Thoracic aorta (tissue), 2 donors: ENCODE data around the gene NAXD. TPM values are rescaled to one million over a fixed set of nuclear protein-coding genes. Genes with fewer than 3 reads are reported as not detected.

Source experiments
- ATAC-seq: fragments of 150-250 bp; one replicate; pipeline ENCODE4 v1.8.0; 2017; ENCODE audit warnings: low read depth; ENCODE audit not compliant: insufficient number of reproducible peaks, low FRiP score
- DNase-seq: peaks from one replicate; pipeline ENCODE4 v3.0.0-alpha.2; 2020; ENCODE audit warnings: low spot score
- H3K27ac ChIP-seq, 2 donors: fragments of 200-600 bp; sonication (generic); 1 replicate in 1 of 2; 2 replicates in 1 of 2; pipeline ENCODE4 v1.5.1; 2016; ENCODE audit warnings: mild to moderate bottlenecking in 2 of 2, moderate library complexity in 2 of 2
- H3K27me3 ChIP-seq: fragments of 200-600 bp; sonication (generic); replicated peaks from 2 replicates; pipeline ENCODE4 v1.6.0; 2016; ENCODE audit warnings: mild to moderate bottlenecking; ENCODE audit not compliant: insufficient read depth
- H3K36me3 ChIP-seq: fragments of 200-600 bp; sonication (generic); one replicate; pipeline ENCODE4 v1.5.1; 2016
- H3K4me1 ChIP-seq, 2 donors: fragments of 200-600 bp; sonication (generic); 1 replicate in 1 of 2; 2 replicates in 1 of 2; pipeline versions ENCODE4 v1.5.1 to v1.6.0; 2016; ENCODE audit warnings: low read depth in 2 of 2, mild to moderate bottlenecking in 1 of 2; ENCODE audit not compliant: control insufficient read depth in 1 of 2
- H3K4me3 ChIP-seq: fragments of 200-600 bp; sonication (generic); 2 replicates; pipeline ENCODE4 v1.5.1; 2016; ENCODE audit warnings: mild to moderate bottlenecking
- H3K9me3 ChIP-seq: fragments of 200-600 bp; sonication (generic); 2 replicates; pipeline ENCODE4 v1.5.1; 2016
- CTCF ChIP-seq: fragments of 200-600 bp; sonication (generic); IDR thresholded peaks from one replicate; pipeline ENCODE4 v1.5.1; 2019; ENCODE audit warnings: antibody characterized with exemption
- total RNA-seq, 2 donors: library from RNA; depleted of rRNA; stranded (reverse); fragments of >200 nt; gene quantifications; one replicate each; pipeline versions ENCODE4 v1.1.0 to v1.2.3, GENCODE V29; 2016

The NAXD gene
- total RNA-seq, 2 donors from 2014 or later: 24.9 to 31.4 TPM

DNA sequence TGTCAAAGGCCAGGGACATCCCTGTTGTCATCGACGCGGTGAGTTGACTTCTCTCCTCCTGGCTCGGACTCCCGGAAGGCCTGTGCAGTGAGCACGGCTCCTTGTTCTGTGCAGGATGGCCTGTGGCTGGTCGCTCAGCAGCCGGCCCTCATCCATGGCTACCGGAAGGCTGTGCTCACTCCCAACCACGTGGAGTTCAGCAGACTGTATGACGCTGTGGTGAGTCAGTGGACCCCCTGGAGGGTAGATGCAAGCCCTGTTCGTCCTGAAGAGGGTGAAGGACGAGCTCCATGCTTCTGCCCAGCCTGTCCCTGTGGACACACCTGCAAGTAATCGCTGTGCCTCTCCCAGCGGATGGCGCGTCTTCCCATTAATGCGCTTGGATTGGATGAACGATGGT is 19.2 kb downstream of the NAXD start:
- ATAC-seq (no peak), DNase-seq (no peak)
- TF ChIP-seq CTCF: no peak
- Histone ChIP-seq H3K27me3 (no peaks in the 10 kb centered on the region), H3K9me3 (no peaks in the 10 kb centered on the region), H3K4me1 (no peaks in the 10 kb centered on the region), H3K36me3 (peaks cover 45% of the 10 kb centered on the region), H3K4me3 (no peak overlapping the region), H3K27ac (no peak overlapping the region)

GRCh38 chr13:110635405-110636002 is 20.2 kb downstream of the NAXD start:
- ATAC-seq (no peak), DNase-seq (no peak)
- H3K4me3 ChIP-seq: no peak overlapping the region
- no peak for TF ChIP-seq CTCF
- H3K9me3 ChIP-seq: no peaks in the 10 kb centered on the region
- no peaks in the 10 kb centered on the region for H3K27me3 ChIP-seq
- H3K27ac ChIP-seq: no peak overlapping the region
- peaks cover 49% of the 10 kb centered on the region for H3K36me3 ChIP-seq
- H3K4me1 ChIP-seq: peaks cover 0 to 3% of the 10 kb centered on the region in 2 donors

DNA sequence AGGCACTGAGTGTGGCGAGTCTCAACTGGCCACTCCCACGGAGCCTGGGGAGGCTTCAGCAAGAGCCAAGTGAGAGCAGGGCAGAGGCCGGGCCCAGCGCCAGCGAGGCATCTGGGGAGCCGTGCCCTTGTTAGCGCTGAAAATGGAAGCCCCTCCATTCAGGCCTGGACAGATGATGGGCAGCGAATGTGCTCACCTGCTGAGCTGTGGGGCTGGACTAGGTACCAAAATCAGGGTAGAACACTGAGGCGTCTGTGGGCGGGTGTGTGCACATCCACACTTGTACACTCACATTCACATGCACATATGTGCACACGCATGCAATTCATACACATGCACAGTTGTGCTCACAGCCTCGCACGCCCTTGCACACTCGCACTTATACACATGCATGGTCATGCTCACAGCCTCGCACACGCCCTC is 20.7 kb downstream of the NAXD start:
- peaks cover 0 to 8% of the 10 kb centered on the region in 2 donors for H3K4me1 ChIP-seq
- peaks cover 53% of the 10 kb centered on the region for H3K36me3 ChIP-seq
- TF ChIP-seq CTCF: no peak
- no peaks in the 10 kb centered on the region for H3K27me3 ChIP-seq
- no peaks in the 10 kb centered on the region for H3K9me3 ChIP-seq
- DNase-seq (no peak), ATAC-seq (no peak)
- no peak overlapping the region for H3K4me3 ChIP-seq
- H3K27ac ChIP-seq: no peak overlapping the region

DNA sequence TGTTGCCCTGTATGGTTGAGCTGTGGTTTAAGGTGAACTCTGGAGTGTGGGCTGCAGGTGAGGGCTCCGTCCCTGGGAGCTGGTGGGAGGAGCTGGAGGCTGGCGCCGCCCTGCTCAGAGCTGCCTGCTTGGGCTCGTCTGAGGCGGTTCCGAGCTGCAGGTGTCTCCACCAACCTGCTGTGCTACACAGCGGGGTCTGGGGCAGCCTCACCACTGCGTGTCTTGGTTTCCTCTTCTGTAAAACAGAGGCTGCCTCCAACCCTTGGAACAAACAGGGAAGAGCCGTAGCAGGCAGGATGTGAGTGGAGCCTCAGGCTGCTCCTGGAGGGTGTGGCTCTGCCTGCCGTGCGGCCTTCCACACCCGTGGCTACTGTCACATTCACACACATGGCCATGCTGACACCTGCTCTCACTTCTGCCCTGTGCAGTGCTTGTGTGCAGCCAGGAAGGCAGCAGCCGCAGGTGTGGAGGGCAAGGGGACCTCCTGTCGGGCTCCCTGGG is 21.4 kb downstream of the NAXD start:
- Histone ChIP-seq H3K4me3 (no peak overlapping the region), H3K27ac (no peak overlapping the region), H3K9me3 (no peaks in the 10 kb centered on the region), H3K4me1 (peaks cover 0 to 8% of the 10 kb centered on the region in 2 donors), H3K36me3 (peaks cover 60% of the 10 kb centered on the region), H3K27me3 (no peaks in the 10 kb centered on the region)
- no peak for DNase-seq
- ATAC-seq: no peak
- no peak for TF ChIP-seq CTCF

DNA sequence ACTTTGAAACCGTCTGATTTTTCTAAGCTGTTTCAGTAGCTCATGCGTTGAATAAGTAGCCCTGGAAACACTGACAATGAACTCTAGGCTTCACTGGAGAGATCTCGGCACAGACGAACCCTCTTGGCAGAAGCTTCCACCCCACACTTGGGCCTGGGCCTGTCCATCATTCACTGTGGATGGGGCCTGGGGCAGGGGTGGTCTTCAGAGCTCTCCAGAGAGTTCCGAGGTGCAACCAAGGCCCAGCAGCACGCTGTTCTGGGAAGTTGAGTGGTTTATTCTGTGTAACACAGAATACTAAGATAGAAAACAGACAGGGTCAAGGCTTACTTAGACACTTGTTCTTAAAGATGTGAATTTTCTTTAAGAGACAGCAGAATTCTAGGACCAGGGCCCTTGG is 21.9 kb downstream of the NAXD start:
- no peak for TF ChIP-seq CTCF
- Histone ChIP-seq H3K27me3 (no peaks in the 10 kb centered on the region), H3K9me3 (no peaks in the 10 kb centered on the region), H3K27ac (no peak overlapping the region), H3K4me3 (no peak overlapping the region), H3K36me3 (peaks cover 65% of the 10 kb centered on the region), H3K4me1 (peaks cover 0 to 8% of the 10 kb centered on the region in 2 donors)
- DNase-seq: no peak
- ATAC-seq: no peak
